HCT116 (cell line): Measurements from ENCODE around the gene SPPL2C. TPM values are rescaled to one million over a fixed set of nuclear protein-coding genes. Genes with fewer than 3 reads are reported as not detected.

Experiments
- ATAC-seq: fragments of 200-7000 bp; cut with Tn5 transposase; 2 replicates; pipeline ENCODE4 v1.9.1; 2020; ENCODE audit warnings: mild to moderate bottlenecking, moderate library complexity
- BruUV-seq: library from RNA; stranded (reverse); fragments of 400-500 nt; replicated peaks from 2 replicates; lab custom pipeline; 2021; lab: Mats Ljungman, UMichigan
- CTCF ChIA-PET: fragments of 300-600 bp; sonication (Branson Sonifier 250); formaldehyde crosslinking; loops from one replicate; lab custom pipeline; 2021; ENCODE audit warnings: antibody characterized with exemption; lab: Charles Lee
- POLR2A ChIA-PET: fragments of 300-600, 350-600 bp; sonication (Branson Sonifier 250); formaldehyde crosslinking; loops from one replicate; lab custom pipeline; 2021; ENCODE audit warnings: antibody characterized with exemption; lab: Charles Lee
- RAD21 ChIA-PET, 2 experiments: fragments of 300-600 bp; sonication (Branson Sonifier 250); formaldehyde crosslinking; loops; one replicate each; lab custom pipeline; 2023; ENCODE audit warnings: low total read pairs in 2 of 2; ENCODE audit not compliant: uncharacterized antibody in 2 of 2, unreplicated experiment in 2 of 2, low non-redundant PET in 1 of 2; lab: Charles Lee
- DNase-seq: peaks from one replicate; pipeline ENCODE4 v3.0.0-alpha.2; 2010; ENCODE audit warnings: low read depth, low spot score
- H2AFZ ChIP-seq: fragments of 200-600 bp; shearing (Covaris generic), sonication (generic); 2 replicates; pipeline ENCODE4 v1.6.1; 2017; ENCODE audit warnings: low read depth, mixed run types, mixed read lengths, antibody characterized with exemption, low read length; ENCODE audit not compliant: poor library complexity, severe bottlenecking
- H3K27ac ChIP-seq: 2 replicates; pipeline ENCODE4 v1.5.1; 2012; ENCODE audit warnings: low read depth, low read length
- H3K27me3 ChIP-seq: fragments of 200-600 bp; sonication (generic); 2 replicates; pipeline ENCODE4 v1.6.1; 2016; ENCODE audit warnings: mixed run types, low read length, mixed read lengths; ENCODE audit not compliant: insufficient read depth
- H3K36me3 ChIP-seq, 2 experiments: fragments of 200-500 bp in 1 of 2; fragments of 200-600 bp in 1 of 2; sonication (Bioruptor generic) in 1 of 2; sonication (generic) in 1 of 2; 2 replicates each; pipeline versions ENCODE4 v1.5.1 to v1.6.1; 2014 to 2016; ENCODE audit warnings: low read length in 2 of 2, inconsistent platforms in 1 of 2, mixed read lengths in 1 of 2, mixed run types in 1 of 2; ENCODE audit not compliant: insufficient read depth in 2 of 2, control insufficient read depth in 1 of 2
- H3K4me1 ChIP-seq, 2 experiments: fragments of 200-600 bp in 1 of 2; sonication (generic) in 1 of 2; 2 replicates each; pipeline versions ENCODE4 v1.5.1 to v1.6.1; 2012 to 2017; ENCODE audit warnings: low read length in 2 of 2, inconsistent platforms in 1 of 2, mild to moderate bottlenecking in 1 of 2, mixed read lengths in 1 of 2, mixed run types in 1 of 2, moderate library complexity in 1 of 2; ENCODE audit not compliant: insufficient read depth in 2 of 2, control insufficient read depth in 1 of 2
- H3K4me2 ChIP-seq: fragments of 200-600 bp; sonication (generic); 2 replicates; pipeline ENCODE4 v1.6.1; 2017; ENCODE audit warnings: mixed run types, low read length, mixed read lengths
- H3K4me3 ChIP-seq, 2 experiments: fragments of 200-600 bp in 1 of 2; sonication (generic) in 1 of 2; replicated peaks in 1 of 2; 2 replicates each; pipeline ENCODE4 v1.5.1; 2011 to 2016; ENCODE audit warnings: low read length in 2 of 2, control low read depth in 1 of 2, low read depth in 1 of 2, mild to moderate bottlenecking in 1 of 2, mixed read lengths in 1 of 2, mixed run types in 1 of 2
- H3K79me2 ChIP-seq: fragments of 200-600 bp; sonication (generic); 2 replicates; pipeline ENCODE4 v1.6.1; 2017; ENCODE audit warnings: mild to moderate bottlenecking, mixed run types, low read length, moderate library complexity, mixed read lengths; ENCODE audit not compliant: insufficient read depth
- H3K9ac ChIP-seq: fragments of 200-600 bp; sonication (generic); 2 replicates; pipeline ENCODE4 v1.6.1; 2016; ENCODE audit warnings: low read length, mixed read lengths
- H3K9me2 ChIP-seq: fragments of 200-600 bp; sonication (generic), shearing (Covaris generic); 2 replicates; pipeline ENCODE4 v1.6.1; 2017; ENCODE audit warnings: mixed run types, mild to moderate bottlenecking, moderate library complexity; ENCODE audit not compliant: insufficient read depth
- H3K9me3 ChIP-seq, 2 experiments: fragments of 200-500 bp in 1 of 2; fragments of 200-600 bp in 1 of 2; sonication (Bioruptor generic) in 1 of 2; sonication (generic) in 1 of 2; 2 replicates each; pipeline ENCODE4 v1.6.1; 2014 to 2017; ENCODE audit warnings: low read length in 2 of 2, mixed read lengths in 2 of 2, inconsistent platforms in 1 of 2, low read depth in 1 of 2, mild to moderate bottlenecking in 1 of 2, mixed run types in 1 of 2, moderate library complexity in 1 of 2; ENCODE audit not compliant: control insufficient read depth in 1 of 2, insufficient read depth in 1 of 2
- H4K20me1 ChIP-seq: fragments of 200-600 bp; sonication (generic), shearing (Covaris generic); 2 replicates; pipeline ENCODE4 v1.6.1; 2017; ENCODE audit warnings: mixed run types, mild to moderate bottlenecking, moderate library complexity; ENCODE audit not compliant: insufficient read depth
- CBX3 ChIP-seq: IDR thresholded peaks from 2 replicates; pipeline ENCODE4 v1.6.1; 2012; ENCODE audit warnings: low read depth
- CTCF ChIP-seq, 3 experiments: fragments of 200-600 bp in 1 of 3; sonication (generic) in 1 of 3; IDR thresholded peaks in 2 of 3; conservative IDR thresholded peaks in 1 of 3; 2 replicates each; pipeline ENCODE4 v1.5.1; 2012 to 2017; ENCODE audit warnings: low read depth in 2 of 3, low read length in 2 of 3, antibody characterized with exemption in 1 of 3, borderline replicate concordance in 1 of 3, control low read depth in 1 of 3, mild to moderate bottlenecking in 1 of 3, mixed read lengths in 1 of 3, mixed run types in 1 of 3, moderate library complexity in 1 of 3; ENCODE audit not compliant: insufficient read depth in 1 of 3
- ELF1 ChIP-seq: IDR thresholded peaks from 2 replicates; pipeline ENCODE4 v1.6.1; 2012; ENCODE audit warnings: low read depth, borderline replicate concordance
- EZH2 ChIP-seq: fragments of 200-600 bp; sonication (generic); IDR thresholded peaks from 2 replicates; pipeline ENCODE4 v1.6.1; 2017; ENCODE audit warnings: antibody characterized with exemption, mixed run types
- JUND ChIP-seq: IDR thresholded peaks from 2 replicates; pipeline ENCODE4 v1.6.1; 2012
- MAX ChIP-seq: IDR thresholded peaks from 2 replicates; pipeline ENCODE4 v1.6.1; 2012
- RAD21 ChIP-seq: IDR thresholded peaks from 2 replicates; pipeline ENCODE4 v1.6.1; 2012; ENCODE audit warnings: low read depth, mild to moderate bottlenecking
- SRF ChIP-seq: IDR thresholded peaks from 2 replicates; pipeline ENCODE4 v1.6.1; 2012; ENCODE audit warnings: low read depth
- ZBTB33 ChIP-seq: IDR thresholded peaks from 2 replicates; pipeline ENCODE4 v1.6.1; 2011; ENCODE audit warnings: mild to moderate bottlenecking, low read length, moderate library complexity; ENCODE audit not compliant: insufficient replicate concordance; ENCODE audit errors: extremely low read depth
- intact Hi-C: fragments of 100-400 bp; cut with micrococcal nuclease; formaldehyde crosslinking; loops from 2 replicates; pipeline ENCODE4 v1.10.0; 2022
- total RNA-seq: library from RNA; stranded (reverse); gene quantifications from one replicate; pipeline ENCODE4 v1.2.1, GENCODE V29; 2021; ENCODE audit not compliant: unreplicated experiment
- TF ChIP-seq, protein P1 (sequence below): IDR thresholded peaks from 2 replicates; pipeline ENCODE4 v1.6.1; 2012
- TF ChIP-seq, protein P2 (sequence below): IDR thresholded peaks from 2 replicates; pipeline ENCODE4 v1.6.1; 2012; ENCODE audit warnings: low read depth

The SPPL2C gene
- total RNA-seq, 1 experiment from 2014 or later, result not detected

- Histone ChIP-seq H3K4me3 (no peak overlapping the region), H3K79me2 (no peaks in the 10 kb centered on the region), H3K9me3 (no peaks in the 10 kb centered on the region), H3K9ac (no peak overlapping the region), H3K4me2 (peak overlapping the region; percentile 24), H3K27me3 (no peaks in the 10 kb centered on the region), H3K27ac (no peak overlapping the region), H3K9me2 (no peaks in the 10 kb centered on the region), H4K20me1 (no peaks in the 10 kb centered on the region), H2AFZ (no peak overlapping the region), H3K36me3 (no peaks in the 10 kb centered on the region), H3K4me1 (peaks cover 3 to 8% of the 10 kb centered on the region in 2 experiments; a peak in 2 of 4 replicates)
- intact Hi-C loops, result no loop called here
- ATAC-seq (peak; percentile 28; the same call in 1 of the 2 replicates), DNase-seq (peak; percentile 24)
- ChIA-PET RAD21 (no interaction called here), CTCF (no interaction called here), POLR2A (no interaction called here)
- BruUV-seq, result no TSS peak
- TF ChIP-seq MAX, result no peak
- TF ChIP-seq, protein P1, sequence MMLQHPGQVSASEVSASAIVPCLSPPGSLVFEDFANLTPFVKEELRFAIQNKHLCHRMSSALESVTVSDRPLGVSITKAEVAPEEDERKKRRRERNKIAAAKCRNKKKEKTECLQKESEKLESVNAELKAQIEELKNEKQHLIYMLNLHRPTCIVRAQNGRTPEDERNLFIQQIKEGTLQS, result no peak
- no peak for TF ChIP-seq ZBTB33
- peak; percentile 18; the same call in 1 of the 2 replicates for TF ChIP-seq RAD21
- TF ChIP-seq SRF, result no peak
- TF ChIP-seq CBX3, result peak; percentile 25; the same call in 1 of the 2 replicates
- no peak for TF ChIP-seq JUND
- TF ChIP-seq, protein P2, sequence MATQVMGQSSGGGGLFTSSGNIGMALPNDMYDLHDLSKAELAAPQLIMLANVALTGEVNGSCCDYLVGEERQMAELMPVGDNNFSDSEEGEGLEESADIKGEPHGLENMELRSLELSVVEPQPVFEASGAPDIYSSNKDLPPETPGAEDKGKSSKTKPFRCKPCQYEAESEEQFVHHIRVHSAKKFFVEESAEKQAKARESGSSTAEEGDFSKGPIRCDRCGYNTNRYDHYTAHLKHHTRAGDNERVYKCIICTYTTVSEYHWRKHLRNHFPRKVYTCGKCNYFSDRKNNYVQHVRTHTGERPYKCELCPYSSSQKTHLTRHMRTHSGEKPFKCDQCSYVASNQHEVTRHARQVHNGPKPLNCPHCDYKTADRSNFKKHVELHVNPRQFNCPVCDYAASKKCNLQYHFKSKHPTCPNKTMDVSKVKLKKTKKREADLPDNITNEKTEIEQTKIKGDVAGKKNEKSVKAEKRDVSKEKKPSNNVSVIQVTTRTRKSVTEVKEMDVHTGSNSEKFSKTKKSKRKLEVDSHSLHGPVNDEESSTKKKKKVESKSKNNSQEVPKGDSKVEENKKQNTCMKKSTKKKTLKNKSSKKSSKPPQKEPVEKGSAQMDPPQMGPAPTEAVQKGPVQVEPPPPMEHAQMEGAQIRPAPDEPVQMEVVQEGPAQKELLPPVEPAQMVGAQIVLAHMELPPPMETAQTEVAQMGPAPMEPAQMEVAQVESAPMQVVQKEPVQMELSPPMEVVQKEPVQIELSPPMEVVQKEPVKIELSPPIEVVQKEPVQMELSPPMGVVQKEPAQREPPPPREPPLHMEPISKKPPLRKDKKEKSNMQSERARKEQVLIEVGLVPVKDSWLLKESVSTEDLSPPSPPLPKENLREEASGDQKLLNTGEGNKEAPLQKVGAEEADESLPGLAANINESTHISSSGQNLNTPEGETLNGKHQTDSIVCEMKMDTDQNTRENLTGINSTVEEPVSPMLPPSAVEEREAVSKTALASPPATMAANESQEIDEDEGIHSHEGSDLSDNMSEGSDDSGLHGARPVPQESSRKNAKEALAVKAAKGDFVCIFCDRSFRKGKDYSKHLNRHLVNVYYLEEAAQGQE, result no peak
- no peak for TF ChIP-seq ELF1
- TF ChIP-seq EZH2, result no peak
- TF ChIP-seq CTCF (IDR thresholded peaks at IDR 0.05 in 2 of 3, conservative IDR thresholded peaks at IDR 0.05 in 1 of 3; ENCODE audit: borderline replicate concordance in 1 of 3, insufficient read depth in 1 of 3, low read depth in 2 of 3, low read length in 2 of 3), result peak in 2 of 3 experiments; percentile 71 to 85; a peak in 4 of 6 replicates
- TF ChIP-seq, all 23 proteins: peak for 3
Measured at GRCh38 chr17:45889579-45889978, 44.9 kb downstream of the SPPL2C start.
